Spleen (tissue), 11 donors: ENCODE data around the gene DUSP5. TPM values are rescaled to one million over a fixed set of nuclear protein-coding genes. Genes with fewer than 3 reads are reported as not detected.

Experiments
- DNase-seq: peaks from one replicate; pipeline ENCODE4 v3.0.0-alpha.2; 2020
- H3K27ac ChIP-seq, 8 donors: fragments of 200-600 bp; sonication (generic) in 7 of 8; 1 replicate in 4 of 8; 2 replicates in 4 of 8; pipeline versions ENCODE4 v1.5.0 to v1.8.0; 2016 to 2021; ENCODE audit warnings: inconsistent platforms in 4 of 8, mild to moderate bottlenecking in 4 of 8, moderate library complexity in 1 of 8
- H3K27me3 ChIP-seq, 7 donors: fragments of 200-600 bp; sonication (generic) in 6 of 7; replicated peaks in 1 of 7; 1 replicate in 4 of 7; 2 replicates in 3 of 7; pipeline versions ENCODE4 v1.5.0 to v1.8.0; 2016 to 2021; ENCODE audit warnings: inconsistent platforms in 3 of 7, mild to moderate bottlenecking in 1 of 7
- H3K36me3 ChIP-seq, 6 donors: fragments of 200-600 bp; sonication (generic) in 5 of 6; 1 replicate in 4 of 6; 2 replicates in 2 of 6; pipeline versions ENCODE4 v1.5.0 to v1.8.0; 2016 to 2021; ENCODE audit warnings: inconsistent platforms in 2 of 6
- H3K4me1 ChIP-seq, 6 donors: fragments of 200-600 bp; sonication (generic) in 5 of 6; 1 replicate in 3 of 6; 2 replicates in 3 of 6; pipeline versions ENCODE4 v1.5.0 to v1.8.0; 2016 to 2021; ENCODE audit warnings: inconsistent platforms in 3 of 6
- H3K4me3 ChIP-seq, 8 donors: fragments of 200-600 bp; sonication (generic) in 7 of 8; 1 replicate in 4 of 8; 2 replicates in 4 of 8; pipeline versions ENCODE4 v1.5.0 to v1.8.0; 2016 to 2021; ENCODE audit warnings: inconsistent platforms in 4 of 8, mild to moderate bottlenecking in 4 of 8, moderate library complexity in 2 of 8
- H3K9me3 ChIP-seq, 8 donors: fragments of 200-600 bp; sonication (generic) in 7 of 8; 1 replicate in 4 of 8; 2 replicates in 4 of 8; pipeline versions ENCODE4 v1.5.0 to v1.8.0; 2016 to 2021; ENCODE audit warnings: inconsistent platforms in 4 of 8
- POLR2A ChIP-seq, 3 donors: fragments of 450-650 bp; IDR thresholded peaks; one replicate each; pipeline ENCODE4 v1.5.1; 2017; ENCODE audit warnings: antibody characterized with exemption in 3 of 3, mild to moderate bottlenecking in 1 of 3
- POLR2AphosphoS5 ChIP-seq, 3 donors: sonication (generic); formaldehyde crosslinking; IDR thresholded peaks; one replicate each; pipeline ENCODE4 v1.5.1; 2017; ENCODE audit warnings: antibody characterized with exemption in 3 of 3
- WGBS, 5 donors: extraction: QIAGEN DNeasy Blood & Tissue Kit in 3 of 5; methylation state at CpG; one replicate each; pipeline versions ENCODE4 v1.1.5 to v1.1.7; 2013 to 2018; 5-methylcytosine and 5-hydroxymethylcytosine counted together
- intact Hi-C: fragments of 100-400 bp; cut with DNase I; formaldehyde crosslinking; loops from one replicate; pipeline ENCODE4 v1.15.0; 2023; ENCODE audit warnings: low total_unique reads
- polyA plus RNA-seq, 3 donors: library from polyadenylated mRNA; stranded (reverse); fragments of 200-250 nt; gene quantifications; one replicate each; pipeline ENCODE4 v1.2.1, GENCODE V29; 2013
- total RNA-seq, 7 donors: library from RNA; depleted of rRNA in 3 of 7; stranded (reverse); fragments of >200 nt in 3 of 7; fragmentation: NEBNext Ultra II Directional in 4 of 7; extraction: Animal tissue kit (Norgen Biotek cat#: 25700) in 4 of 7; gene quantifications; one replicate each; pipeline versions ENCODE4 v1.1.0 to v1.2.1, GENCODE V29; 2016 to 2021
- TF ChIP-seq, protein P1 (sequence below), 11 experiments: fragments of 200-600 bp in 7 of 11; fragments of 450-650 bp in 4 of 11; sonication (generic) in 4 of 11; IDR thresholded peaks in 8 of 11; conservative IDR thresholded peaks in 3 of 11; 1 replicate in 7 of 11; 2 replicates in 4 of 11; pipeline versions ENCODE4 v1.4.0 to v1.8.0; 2016 to 2021; ENCODE audit warnings: antibody characterized with exemption in 11 of 11, inconsistent platforms in 4 of 11, mild to moderate bottlenecking in 1 of 11
- donor health status: healthy with polysubstance abuse.
- donor health status: DM: no; HTN: no; CAD: no; lungs with moderate emphysema.
- donor health status: DM: no; HTN: no; CAD: no.
- donor health status: Bipolar disorder and iron deficiency.
- donor health status: healthy.
- donor health status: DM: no; HTN: no; CAD: no.
- donor health status: DM: yes; HTN: yes; CAD: no.

DUSP5 gene
- total and polyA plus RNA-seq, 10 donors: 9.7 to 71.8 (median 30.6) TPM

DNA sequence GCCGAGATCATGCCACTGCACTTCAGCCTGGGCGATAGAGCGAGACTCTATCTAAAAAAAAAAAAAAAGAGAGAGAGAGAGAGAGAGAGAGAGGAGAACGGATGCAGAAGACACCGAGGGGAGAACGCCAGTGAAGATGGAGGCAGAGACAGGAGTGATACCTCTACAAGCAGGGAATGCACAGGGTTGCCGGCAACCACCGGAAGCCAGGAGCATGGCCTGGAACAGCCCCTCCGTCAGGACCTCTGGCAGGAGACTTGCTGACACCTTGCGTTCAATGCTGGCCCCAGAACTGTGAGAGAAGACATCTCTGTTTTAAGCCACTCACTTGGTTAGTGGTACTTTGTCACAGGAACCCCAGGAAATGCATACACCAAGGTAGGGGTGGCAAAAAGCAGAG is 38.1 kb upstream of the DUSP5 start:
- Histone ChIP-seq H3K4me3 (no peak overlapping the region), H3K36me3 (no peaks in the 10 kb centered on the region), H3K27ac (peak overlapping the region in 3 of 8 donors; percentile 6 to 49 (median 43)), H3K27me3 (no peaks in the 10 kb centered on the region), H3K4me1 (peaks cover 32 to 65% (median 57%) of the 10 kb centered on the region in 6 donors), H3K9me3 (no peaks in the 10 kb centered on the region)
- WGBS, 5 donors: 78 to 92% (median 88%) methylated on average over 9 to 10 of the region's 10 CpGs
- no peak for DNase-seq
- TF ChIP-seq, protein P1, sequence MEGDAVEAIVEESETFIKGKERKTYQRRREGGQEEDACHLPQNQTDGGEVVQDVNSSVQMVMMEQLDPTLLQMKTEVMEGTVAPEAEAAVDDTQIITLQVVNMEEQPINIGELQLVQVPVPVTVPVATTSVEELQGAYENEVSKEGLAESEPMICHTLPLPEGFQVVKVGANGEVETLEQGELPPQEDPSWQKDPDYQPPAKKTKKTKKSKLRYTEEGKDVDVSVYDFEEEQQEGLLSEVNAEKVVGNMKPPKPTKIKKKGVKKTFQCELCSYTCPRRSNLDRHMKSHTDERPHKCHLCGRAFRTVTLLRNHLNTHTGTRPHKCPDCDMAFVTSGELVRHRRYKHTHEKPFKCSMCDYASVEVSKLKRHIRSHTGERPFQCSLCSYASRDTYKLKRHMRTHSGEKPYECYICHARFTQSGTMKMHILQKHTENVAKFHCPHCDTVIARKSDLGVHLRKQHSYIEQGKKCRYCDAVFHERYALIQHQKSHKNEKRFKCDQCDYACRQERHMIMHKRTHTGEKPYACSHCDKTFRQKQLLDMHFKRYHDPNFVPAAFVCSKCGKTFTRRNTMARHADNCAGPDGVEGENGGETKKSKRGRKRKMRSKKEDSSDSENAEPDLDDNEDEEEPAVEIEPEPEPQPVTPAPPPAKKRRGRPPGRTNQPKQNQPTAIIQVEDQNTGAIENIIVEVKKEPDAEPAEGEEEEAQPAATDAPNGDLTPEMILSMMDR (IDR thresholded peaks at IDR 0.05 in 8 of 11, conservative IDR thresholded peaks at IDR 0.05 in 3 of 11): no peak
- TF ChIP-seq POLR2AphosphoS5 (IDR thresholded peaks at IDR 0.05): no peak
- no peak for TF ChIP-seq POLR2A (IDR thresholded peaks at IDR 0.05)
- intact Hi-C loops: no loop called here

DNA sequence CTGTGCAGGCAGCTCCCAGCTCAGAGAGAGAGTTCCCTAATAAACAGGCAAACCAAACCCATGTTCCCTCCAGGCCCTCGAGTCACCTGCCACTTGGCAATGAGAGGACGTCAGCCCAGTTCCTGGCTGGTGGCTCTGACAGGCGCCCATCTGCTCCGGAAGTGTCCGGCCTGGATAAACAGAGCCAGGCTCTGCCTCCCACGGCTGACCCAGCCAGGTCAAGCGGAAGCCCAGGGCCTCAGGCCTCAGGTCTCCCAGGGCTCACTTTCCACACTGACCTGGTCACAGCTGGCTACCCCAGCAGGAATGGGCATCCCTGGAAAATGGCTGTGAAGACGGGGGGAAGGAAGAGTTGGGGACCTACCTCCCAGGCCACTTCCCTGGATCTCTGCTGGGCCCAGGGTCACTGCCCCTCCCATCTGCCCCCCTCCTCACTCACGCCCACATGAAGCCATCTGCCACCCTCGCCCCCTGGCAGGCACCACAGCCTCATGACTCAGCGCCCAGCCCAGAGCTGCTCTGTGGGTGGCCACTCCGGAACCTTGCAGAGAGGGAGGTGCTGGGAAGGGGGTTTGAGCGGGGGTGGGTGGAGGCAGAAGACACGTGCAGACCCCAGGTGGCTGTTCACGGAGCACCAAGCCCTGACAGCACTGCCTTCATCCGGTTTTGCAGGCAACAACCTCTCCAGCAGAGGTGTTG is 37.4 kb upstream of the DUSP5 start:
- intact Hi-C loops: no loop called here
- DNase-seq: peak; percentile 81
- H3K36me3 ChIP-seq: no peaks in the 10 kb centered on the region

DNA sequence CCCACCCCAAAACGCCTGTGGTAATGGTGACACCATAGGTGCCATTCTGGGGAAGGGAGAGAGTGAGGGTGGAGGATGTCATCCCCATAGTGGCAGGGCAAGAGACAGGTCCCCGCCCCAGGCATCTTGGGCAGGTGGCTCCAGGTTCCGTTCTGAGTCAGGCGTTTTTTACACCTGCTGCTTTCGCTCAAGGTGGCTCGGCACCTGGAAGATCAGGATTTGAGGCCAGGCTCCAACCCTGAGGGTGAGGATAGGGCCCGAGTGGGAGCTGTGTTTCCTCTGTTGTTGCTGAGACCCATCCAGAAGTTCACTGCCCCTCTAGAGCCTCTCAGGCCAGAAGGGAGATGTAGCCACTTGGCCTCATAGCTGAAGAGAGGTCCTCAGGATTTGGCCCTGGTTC is 36.6 kb upstream of the DUSP5 start:
- Histone ChIP-seq H3K27me3 (no peaks in the 10 kb centered on the region), H3K4me1 (peaks cover 23 to 56% (median 47%) of the 10 kb centered on the region in 6 donors), H3K4me3 (no peak overlapping the region), H3K36me3 (no peaks in the 10 kb centered on the region), H3K9me3 (no peaks in the 10 kb centered on the region), H3K27ac (peak overlapping the region in 2 of 8 donors; percentile 43 to 49)
- peak; percentile 70 for DNase-seq
- intact Hi-C loops: no loop called here
- TF ChIP-seq POLR2AphosphoS5 (IDR thresholded peaks at IDR 0.05) (peak in 1 of 3 donors; percentile 33), POLR2A (IDR thresholded peaks at IDR 0.05) (no peak)
- TF ChIP-seq, protein P1 (IDR thresholded peaks at IDR 0.05 in 8 of 11, conservative IDR thresholded peaks at IDR 0.05 in 3 of 11): no peak
- WGBS, 5 donors: 76 to 90% (median 78%) methylated on average over 7 of the region's 7 CpGs

More for the DNA sequence above, 37.4 kb upstream of the DUSP5 start:
- no peaks in the 10 kb centered on the region for H3K27me3 ChIP-seq
- 32 to 58% (median 43%) methylated on average over 4 to 16 of the region's 16 CpGs for WGBS, 5 donors
- no peak overlapping the region for H3K4me3 ChIP-seq
- peak in 2 of 3 donors; percentile 25 to 37 for TF ChIP-seq POLR2AphosphoS5 (IDR thresholded peaks at IDR 0.05)
- no peak for TF ChIP-seq POLR2A (IDR thresholded peaks at IDR 0.05)
- H3K4me1 ChIP-seq: peaks cover 32 to 64% (median 55%) of the 10 kb centered on the region in 6 donors
- peak overlapping the region in 4 of 8 donors; percentile 6 to 49 (median 27) for H3K27ac ChIP-seq
- H3K9me3 ChIP-seq: no peaks in the 10 kb centered on the region

DNA sequence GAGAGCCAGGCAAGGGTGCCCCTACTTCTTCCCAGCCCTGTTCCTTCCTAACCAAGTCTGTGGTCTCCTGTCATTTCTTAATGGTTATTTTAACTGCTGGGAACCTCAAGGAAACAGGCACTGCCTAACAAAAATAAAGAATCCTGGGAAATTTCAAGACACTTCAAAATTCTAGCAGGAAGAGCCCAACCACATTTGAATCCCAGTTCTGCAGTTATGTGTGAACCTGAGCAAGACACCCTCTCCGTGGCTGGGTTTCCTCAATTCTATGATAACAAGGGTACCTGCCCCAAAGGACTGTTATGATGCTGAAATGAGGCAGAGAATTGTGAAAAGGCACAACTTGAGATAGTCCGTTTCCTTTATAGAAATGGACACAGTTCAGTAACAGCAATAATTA is 36.2 kb upstream of the DUSP5 start:
- peak overlapping the region in 1 of 8 donors; percentile 49 for H3K27ac ChIP-seq
- TF ChIP-seq POLR2A (IDR thresholded peaks at IDR 0.05): no peak
- no peak for TF ChIP-seq POLR2AphosphoS5 (IDR thresholded peaks at IDR 0.05)
- TF ChIP-seq, protein P1 (IDR thresholded peaks at IDR 0.05 in 8 of 11, conservative IDR thresholded peaks at IDR 0.05 in 3 of 11): no peak
- no peak overlapping the region for H3K4me3 ChIP-seq
- WGBS, 5 donors: 61 to 77% (median 64%) methylated on average over 2 of the region's 2 CpGs
- intact Hi-C loops: no loop called here
- DNase-seq: peak; percentile 1
- no peaks in the 10 kb centered on the region for H3K9me3 ChIP-seq
- no peaks in the 10 kb centered on the region for H3K27me3 ChIP-seq
- no peaks in the 10 kb centered on the region for H3K36me3 ChIP-seq
- peaks cover 19 to 51% (median 43%) of the 10 kb centered on the region in 6 donors for H3K4me1 ChIP-seq
